Measurements from ENCODE around the gene B3GNT8. TPM values are rescaled to one million over a fixed set of nuclear protein-coding genes. Genes with fewer than 3 reads are reported as not detected.
A peak's percentile ranks its signal among the peaks of the same experiment; 100 is the strongest.

The B3GNT8 gene
- total and polyA plus RNA-seq, 4 donors: 0.14 to 2.3 (median 0.66) TPM

DNA sequence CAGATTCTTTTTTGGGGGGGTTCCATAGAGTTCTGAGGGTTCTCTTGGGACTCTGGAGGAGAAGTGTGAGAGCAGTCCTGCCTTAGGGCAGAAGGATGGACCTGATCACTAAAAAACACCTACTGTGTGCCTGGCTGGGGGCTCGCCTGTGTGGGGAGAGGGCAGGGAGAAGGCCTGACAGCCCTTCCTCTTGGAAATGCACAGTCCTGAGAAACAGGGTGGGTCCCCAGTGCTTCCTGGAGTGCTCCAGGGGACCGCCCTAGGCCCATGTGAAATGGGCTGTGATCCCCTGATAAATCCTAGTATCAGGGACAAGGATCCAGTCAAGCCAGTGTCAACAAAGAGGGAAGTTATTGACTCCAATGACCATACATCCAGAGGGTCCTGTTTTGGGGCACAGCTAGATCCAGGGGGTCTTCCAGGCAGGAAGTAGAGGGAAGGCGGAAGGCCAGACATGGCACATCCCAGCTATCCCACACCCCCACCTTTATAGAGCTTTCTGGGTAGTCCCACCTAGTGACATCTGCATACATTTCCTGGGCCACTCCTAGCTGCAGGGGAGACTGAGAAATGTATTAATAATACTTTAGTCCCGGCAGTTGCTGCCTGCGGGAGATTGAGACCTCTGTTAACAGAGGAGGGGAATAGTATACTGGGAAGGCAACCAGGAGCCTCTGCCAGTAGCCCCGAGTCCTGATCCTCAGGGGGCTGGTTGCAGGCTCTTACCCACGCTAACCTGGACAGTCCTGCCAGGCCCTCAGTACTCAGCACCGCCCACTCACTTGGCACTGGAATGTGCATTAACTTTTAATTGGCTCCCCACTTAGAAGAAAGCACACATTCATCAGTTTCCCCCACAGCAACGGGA lies 15.8 kb downstream of the B3GNT8 start:
- peaks cover 5 to 41% (median 23%) of the 10 kb centered on the region in 4 donors for H3K36me3 ChIP-seq (ENCODE audit: control insufficient read depth in 4 of 4, insufficient read depth in 3 of 4, low read depth in 1 of 4, low read length in 3 of 4)
- no peaks in the 10 kb centered on the region for H3K27me3 ChIP-seq (ENCODE audit: control insufficient read depth in 4 of 4, insufficient read depth in 4 of 4, low read length in 3 of 4)
- peaks cover 9 to 13% (median 11%) of the 10 kb centered on the region in 4 donors for H3K4me1 ChIP-seq (ENCODE audit: control insufficient read depth in 4 of 4, insufficient read depth in 4 of 4, low read length in 3 of 4)
- H3K9me3 ChIP-seq (ENCODE audit: control insufficient read depth in 4 of 4, low read length in 3 of 4): no peaks in the 10 kb centered on the region
- 91% methylated on average over 9 of the region's 9 CpGs for WGBS
- no peak overlapping the region for H3K27ac ChIP-seq (ENCODE audit: low read depth in 1 of 2, low read length in 2 of 2)
- no peak for TF ChIP-seq RXRA (IDR thresholded peaks at IDR 0.05)
- TF ChIP-seq SP1 (IDR thresholded peaks at IDR 0.05): no peak
- TF ChIP-seq GABPA (IDR thresholded peaks at IDR 0.05 in 1 of 2, conservative IDR thresholded peaks at IDR 0.05 in 1 of 2): no peak
- no peak for TF ChIP-seq EGR1 (IDR thresholded peaks at IDR 0.05; ENCODE audit: low read depth in 2 of 2)
- no peak for TF ChIP-seq FOXA2 (IDR thresholded peaks at IDR 0.05)
- TF ChIP-seq NR2F2 (IDR thresholded peaks at IDR 0.05): no peak
- no peak for TF ChIP-seq RAD21 (IDR thresholded peaks at IDR 0.05)
- TF ChIP-seq, protein P1, sequence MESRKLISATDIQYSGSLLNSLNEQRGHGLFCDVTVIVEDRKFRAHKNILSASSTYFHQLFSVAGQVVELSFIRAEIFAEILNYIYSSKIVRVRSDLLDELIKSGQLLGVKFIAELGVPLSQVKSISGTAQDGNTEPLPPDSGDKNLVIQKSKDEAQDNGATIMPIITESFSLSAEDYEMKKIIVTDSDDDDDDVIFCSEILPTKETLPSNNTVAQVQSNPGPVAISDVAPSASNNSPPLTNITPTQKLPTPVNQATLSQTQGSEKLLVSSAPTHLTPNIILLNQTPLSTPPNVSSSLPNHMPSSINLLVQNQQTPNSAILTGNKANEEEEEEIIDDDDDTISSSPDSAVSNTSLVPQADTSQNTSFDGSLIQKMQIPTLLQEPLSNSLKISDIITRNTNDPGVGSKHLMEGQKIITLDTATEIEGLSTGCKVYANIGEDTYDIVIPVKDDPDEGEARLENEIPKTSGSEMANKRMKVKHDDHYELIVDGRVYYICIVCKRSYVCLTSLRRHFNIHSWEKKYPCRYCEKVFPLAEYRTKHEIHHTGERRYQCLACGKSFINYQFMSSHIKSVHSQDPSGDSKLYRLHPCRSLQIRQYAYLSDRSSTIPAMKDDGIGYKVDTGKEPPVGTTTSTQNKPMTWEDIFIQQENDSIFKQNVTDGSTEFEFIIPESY (IDR thresholded peaks at IDR 0.05): no peak
- TF ChIP-seq, protein P2, sequence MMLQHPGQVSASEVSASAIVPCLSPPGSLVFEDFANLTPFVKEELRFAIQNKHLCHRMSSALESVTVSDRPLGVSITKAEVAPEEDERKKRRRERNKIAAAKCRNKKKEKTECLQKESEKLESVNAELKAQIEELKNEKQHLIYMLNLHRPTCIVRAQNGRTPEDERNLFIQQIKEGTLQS (IDR thresholded peaks at IDR 0.05): no peak
- TF ChIP-seq, protein P3, sequence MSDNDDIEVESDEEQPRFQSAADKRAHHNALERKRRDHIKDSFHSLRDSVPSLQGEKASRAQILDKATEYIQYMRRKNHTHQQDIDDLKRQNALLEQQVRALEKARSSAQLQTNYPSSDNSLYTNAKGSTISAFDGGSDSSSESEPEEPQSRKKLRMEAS (IDR thresholded peaks at IDR 0.05): no peak
- H3K4me3 ChIP-seq (ENCODE audit: low read depth in 1 of 3, low read length in 3 of 3): no peak overlapping the region
- DNase-seq (ENCODE audit: low spot score): no peak
- H3K9ac ChIP-seq (ENCODE audit: low read depth in 1 of 2, low read length in 2 of 2): no peak overlapping the region

GRCh38 chr19:41410336-41411054 lies 16.7 kb downstream of the B3GNT8 start:
- no peak for DNase-seq (ENCODE audit: low spot score)
- H3K27me3 ChIP-seq (ENCODE audit: control insufficient read depth in 4 of 4, insufficient read depth in 4 of 4, low read length in 3 of 4): no peaks in the 10 kb centered on the region
- peak overlapping the region in 1 of 2 donors; percentile 43 for H3K27ac ChIP-seq (ENCODE audit: low read depth in 1 of 2, low read length in 2 of 2)
- TF ChIP-seq TAF1 (conservative IDR thresholded peaks at IDR 0.05) (no peak), HNF4G (IDR thresholded peaks at IDR 0.05) (no peak), REST (IDR thresholded peaks at IDR 0.05) (no peak), EGR1 (IDR thresholded peaks at IDR 0.05; ENCODE audit: low read depth in 2 of 2) (no peak), FOXA1 (IDR thresholded peaks at IDR 0.05) (no peak), FOXA2 (IDR thresholded peaks at IDR 0.05) (no peak), YY1 (IDR thresholded peaks at IDR 0.05) (no peak), GABPA (IDR thresholded peaks at IDR 0.05 in 1 of 2, conservative IDR thresholded peaks at IDR 0.05 in 1 of 2) (no peak), RAD21 (IDR thresholded peaks at IDR 0.05) (no peak), JUND (IDR thresholded peaks at IDR 0.05) (no peak), SP1 (IDR thresholded peaks at IDR 0.05) (no peak), NR2F2 (IDR thresholded peaks at IDR 0.05) (no peak), HNF4A (conservative IDR thresholded peaks at IDR 0.05) (no peak), RXRA (IDR thresholded peaks at IDR 0.05) (no peak)
- TF ChIP-seq, protein P3 (IDR thresholded peaks at IDR 0.05): no peak
- TF ChIP-seq, protein P1 (IDR thresholded peaks at IDR 0.05): no peak
- TF ChIP-seq, protein P2 (IDR thresholded peaks at IDR 0.05): no peak
- TF ChIP-seq, protein P4, sequence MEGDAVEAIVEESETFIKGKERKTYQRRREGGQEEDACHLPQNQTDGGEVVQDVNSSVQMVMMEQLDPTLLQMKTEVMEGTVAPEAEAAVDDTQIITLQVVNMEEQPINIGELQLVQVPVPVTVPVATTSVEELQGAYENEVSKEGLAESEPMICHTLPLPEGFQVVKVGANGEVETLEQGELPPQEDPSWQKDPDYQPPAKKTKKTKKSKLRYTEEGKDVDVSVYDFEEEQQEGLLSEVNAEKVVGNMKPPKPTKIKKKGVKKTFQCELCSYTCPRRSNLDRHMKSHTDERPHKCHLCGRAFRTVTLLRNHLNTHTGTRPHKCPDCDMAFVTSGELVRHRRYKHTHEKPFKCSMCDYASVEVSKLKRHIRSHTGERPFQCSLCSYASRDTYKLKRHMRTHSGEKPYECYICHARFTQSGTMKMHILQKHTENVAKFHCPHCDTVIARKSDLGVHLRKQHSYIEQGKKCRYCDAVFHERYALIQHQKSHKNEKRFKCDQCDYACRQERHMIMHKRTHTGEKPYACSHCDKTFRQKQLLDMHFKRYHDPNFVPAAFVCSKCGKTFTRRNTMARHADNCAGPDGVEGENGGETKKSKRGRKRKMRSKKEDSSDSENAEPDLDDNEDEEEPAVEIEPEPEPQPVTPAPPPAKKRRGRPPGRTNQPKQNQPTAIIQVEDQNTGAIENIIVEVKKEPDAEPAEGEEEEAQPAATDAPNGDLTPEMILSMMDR (IDR thresholded peaks at IDR 0.05; ENCODE audit: low read depth, low read length, missing input control): no peak
- no peak overlapping the region for H3K4me3 ChIP-seq (ENCODE audit: low read depth in 1 of 3, low read length in 3 of 3)
- no peak overlapping the region for H3K9ac ChIP-seq (ENCODE audit: low read depth in 1 of 2, low read length in 2 of 2)
- H3K36me3 ChIP-seq (ENCODE audit: control insufficient read depth in 4 of 4, insufficient read depth in 3 of 4, low read depth in 1 of 4, low read length in 3 of 4): peaks cover 5 to 35% (median 22%) of the 10 kb centered on the region in 4 donors
- WGBS: 91% methylated on average over 23 of the region's 23 CpGs
- H3K4me1 ChIP-seq (ENCODE audit: control insufficient read depth in 4 of 4, insufficient read depth in 4 of 4, low read length in 3 of 4): peaks cover 9 to 15% (median 11%) of the 10 kb centered on the region in 4 donors
- no peaks in the 10 kb centered on the region for H3K9me3 ChIP-seq (ENCODE audit: control insufficient read depth in 4 of 4, low read length in 3 of 4)

Measured in liver (tissue), 9 donors.